ENCODE results near the gene ELOVL3.

Gene ELOVL3

GRCh38 chr10:102226542-102226870 is 407 bp downstream of the ELOVL3 start:
- DNase-seq (ENCODE audit: low read depth in 2 of 2) = no peak

GRCh38 chr10:102227050-102227449 is 951 bp downstream of the ELOVL3 start:
- DNase-seq (ENCODE audit: low read depth in 2 of 2) = no peak

GRCh38 chr10:102229810-102230263 is 3.7 kb downstream of the ELOVL3 start:
- peak; percentile 71 to 85 for DNase-seq (ENCODE audit: low read depth in 2 of 2)

- DNase-seq (ENCODE audit: low read depth in 2 of 2) = peak in 1 of 2 experiments; percentile 18
Measured at GRCh38 chr10:102230264-102230860, 4.3 kb downstream of the ELOVL3 start.

GRCh38 chr10:102230861-102231356 is 4.8 kb downstream of the ELOVL3 start:
- DNase-seq (ENCODE audit: low read depth in 2 of 2) = peak; percentile 13 to 37

- DNase-seq (ENCODE audit: low read depth in 2 of 2) = peak; percentile 46 to 68
Measured at GRCh38 chr10:102231357-102232318, 5.5 kb downstream of the ELOVL3 start.

GRCh38 chr10:102233997-102234396 is 7.9 kb downstream of the ELOVL3 start:
- DNase-seq (ENCODE audit: low read depth in 2 of 2) = no peak

- no peak for DNase-seq (ENCODE audit: low read depth in 2 of 2)
Measured at GRCh38 chr10:102234888-102235597, 8.9 kb downstream of the ELOVL3 start.

- no peak for DNase-seq (ENCODE audit: low read depth in 2 of 2)
Measured at GRCh38 chr10:102235598-102235920, 9.5 kb downstream of the ELOVL3 start.

GRCh38 chr10:102236006-102236405 is 9.9 kb downstream of the ELOVL3 start:
- DNase-seq (ENCODE audit: low read depth in 2 of 2) = no peak

GRCh38 chr10:102237711-102238252 is 11.7 kb downstream of the ELOVL3 start:
- DNase-seq (ENCODE audit: low read depth in 2 of 2) = no peak

GRCh38 chr10:102240467-102241031 is 14.4 kb downstream of the ELOVL3 start:
- DNase-seq (ENCODE audit: low read depth in 2 of 2) = no peak

- no peak for DNase-seq (ENCODE audit: low read depth in 2 of 2)
Measured at GRCh38 chr10:102241032-102241443, 14.9 kb downstream of the ELOVL3 start.

GRCh38 chr10:102241444-102242117 is 15.5 kb downstream of the ELOVL3 start, which contains the start of gene PITX3:
Gene PITX3 (minus strand): TSS chr10:102241512. CDS start chr10:102232080, 9,432 bp downstream.
- DNase-seq (ENCODE audit: low read depth in 2 of 2) = peak; percentile 78 to 90

- DNase-seq (ENCODE audit: low read depth in 2 of 2) = no peak
Measured at GRCh38 chr10:102242118-102242485, 16.0 kb downstream of the ELOVL3 start.

GRCh38 chr10:102243309-102243708 is 17.2 kb downstream of the ELOVL3 start:
- no peak for DNase-seq (ENCODE audit: low read depth in 2 of 2)

GRCh38 chr10:102245082-102245931 is 19.2 kb downstream of the ELOVL3 start, which contains the start of gene GBF1:
Gene GBF1 (plus strand): TSS chr10:102245532. CDS start chr10:102258939, 13,407 bp downstream.
- DNase-seq (ENCODE audit: low read depth in 2 of 2) = peak; percentile 75 to 80

- no peak for DNase-seq (ENCODE audit: low read depth in 2 of 2)
Measured at GRCh38 chr10:102245932-102246251, 19.8 kb downstream of the ELOVL3 start.

GRCh38 chr10:102246261-102246660 is 20.2 kb downstream of the ELOVL3 start:
- no peak for DNase-seq (ENCODE audit: low read depth in 2 of 2)

- no peak for DNase-seq (ENCODE audit: low read depth in 2 of 2)
Measured at GRCh38 chr10:102247734-102248133, 21.6 kb downstream of the ELOVL3 start.

Data from stimulated activated CD4-positive, alpha-beta T cell treated with anti-CD3 and anti-CD28 coated beads, Interleukin-12 subunit alpha, Interleukin-12 subunit beta, amount 100 ng/mL, for 24 hours (primary cell).